Ishikawa (cell line): ENCODE data around the gene RNU1-2.

Source experiments
- CEBPB ChIP-seq: IDR thresholded peaks from 2 replicates; pipeline ENCODE4 v1.6.1; 2012
- CREB1 ChIP-seq: IDR thresholded peaks from 2 replicates; pipeline ENCODE4 v1.6.1; 2012; ENCODE audit warnings: low read depth
- EGR1 ChIP-seq: IDR thresholded peaks from 2 replicates; pipeline ENCODE4 v1.6.1; 2012
- EP300 ChIP-seq: IDR thresholded peaks from 2 replicates; pipeline ENCODE4 v1.6.1; 2012; ENCODE audit warnings: borderline replicate concordance
- FOXM1 ChIP-seq: IDR thresholded peaks from 2 replicates; pipeline ENCODE4 v1.6.1; 2012; ENCODE audit warnings: low read depth, borderline replicate concordance
- NFIC ChIP-seq: IDR thresholded peaks from 2 replicates; pipeline ENCODE4 v1.6.1; 2012
- RAD21 ChIP-seq: IDR thresholded peaks from 2 replicates; pipeline ENCODE4 v1.6.1; 2012; ENCODE audit warnings: low read depth
- TAF1 ChIP-seq: IDR thresholded peaks from 2 replicates; pipeline ENCODE4 v1.6.1; 2012; ENCODE audit warnings: low read depth, mild to moderate bottlenecking
- TCF12 ChIP-seq: IDR thresholded peaks from 2 replicates; pipeline ENCODE4 v1.6.1; 2012; ENCODE audit warnings: low read depth
- TEAD4 ChIP-seq: IDR thresholded peaks from 2 replicates; pipeline ENCODE4 v1.6.1; 2012
- YY1 ChIP-seq: IDR thresholded peaks from 2 replicates; pipeline ENCODE4 v1.6.1; 2012; ENCODE audit warnings: low read depth
- ZBTB7A ChIP-seq: IDR thresholded peaks from 2 replicates; pipeline ENCODE4 v1.6.1; 2012; ENCODE audit warnings: low read depth
- TF ChIP-seq, protein P1 (sequence below): IDR thresholded peaks from 2 replicates; pipeline ENCODE4 v1.6.1; 2012; ENCODE audit warnings: low read depth, mild to moderate bottlenecking
- TF ChIP-seq, protein P2 (sequence below): IDR thresholded peaks from 2 replicates; pipeline ENCODE4 v1.6.1; 2012
- TF ChIP-seq, protein P3 (sequence below): IDR thresholded peaks from 2 replicates; pipeline ENCODE4 v1.6.1; 2012

Gene RNU1-2

DNA sequence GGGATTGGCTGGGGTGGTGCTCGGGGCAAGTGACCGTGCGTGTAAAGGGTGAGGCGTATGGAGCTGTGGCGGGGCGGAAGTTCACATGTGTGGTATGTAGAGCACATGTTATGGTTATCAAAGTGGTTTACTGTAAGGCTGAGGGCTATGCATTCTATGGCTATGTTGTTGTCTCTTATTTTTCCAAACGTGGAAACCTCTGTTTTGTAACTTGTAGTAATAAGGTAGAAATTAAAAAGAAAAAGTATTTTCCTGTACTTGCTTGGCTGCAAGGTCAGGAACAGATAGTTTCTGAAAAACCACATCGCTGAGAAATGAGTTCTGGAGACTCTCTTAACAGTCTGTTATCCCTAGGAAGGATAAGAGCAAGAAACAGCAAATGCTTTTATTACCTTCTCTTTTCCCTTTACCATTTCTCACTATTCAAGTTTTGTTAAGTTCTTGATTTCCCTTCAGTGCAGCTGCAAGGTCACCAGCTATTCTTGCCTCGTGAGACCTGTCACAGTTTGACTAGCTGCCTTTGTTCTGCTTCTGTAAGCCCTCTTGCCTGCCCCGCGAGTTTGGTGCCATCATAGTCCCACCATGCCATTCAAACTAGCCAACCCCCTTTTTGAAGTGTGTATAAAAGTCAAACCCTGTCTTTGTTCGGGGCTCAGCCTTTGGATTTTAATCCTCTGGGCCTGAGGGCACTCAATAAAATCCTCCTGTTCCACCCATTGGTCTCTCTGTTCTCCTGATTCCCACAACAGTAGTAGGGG, 9.5 kb downstream of the RNU1-2 start:
- no peak for TF ChIP-seq TAF1
- TF ChIP-seq, protein P1, sequence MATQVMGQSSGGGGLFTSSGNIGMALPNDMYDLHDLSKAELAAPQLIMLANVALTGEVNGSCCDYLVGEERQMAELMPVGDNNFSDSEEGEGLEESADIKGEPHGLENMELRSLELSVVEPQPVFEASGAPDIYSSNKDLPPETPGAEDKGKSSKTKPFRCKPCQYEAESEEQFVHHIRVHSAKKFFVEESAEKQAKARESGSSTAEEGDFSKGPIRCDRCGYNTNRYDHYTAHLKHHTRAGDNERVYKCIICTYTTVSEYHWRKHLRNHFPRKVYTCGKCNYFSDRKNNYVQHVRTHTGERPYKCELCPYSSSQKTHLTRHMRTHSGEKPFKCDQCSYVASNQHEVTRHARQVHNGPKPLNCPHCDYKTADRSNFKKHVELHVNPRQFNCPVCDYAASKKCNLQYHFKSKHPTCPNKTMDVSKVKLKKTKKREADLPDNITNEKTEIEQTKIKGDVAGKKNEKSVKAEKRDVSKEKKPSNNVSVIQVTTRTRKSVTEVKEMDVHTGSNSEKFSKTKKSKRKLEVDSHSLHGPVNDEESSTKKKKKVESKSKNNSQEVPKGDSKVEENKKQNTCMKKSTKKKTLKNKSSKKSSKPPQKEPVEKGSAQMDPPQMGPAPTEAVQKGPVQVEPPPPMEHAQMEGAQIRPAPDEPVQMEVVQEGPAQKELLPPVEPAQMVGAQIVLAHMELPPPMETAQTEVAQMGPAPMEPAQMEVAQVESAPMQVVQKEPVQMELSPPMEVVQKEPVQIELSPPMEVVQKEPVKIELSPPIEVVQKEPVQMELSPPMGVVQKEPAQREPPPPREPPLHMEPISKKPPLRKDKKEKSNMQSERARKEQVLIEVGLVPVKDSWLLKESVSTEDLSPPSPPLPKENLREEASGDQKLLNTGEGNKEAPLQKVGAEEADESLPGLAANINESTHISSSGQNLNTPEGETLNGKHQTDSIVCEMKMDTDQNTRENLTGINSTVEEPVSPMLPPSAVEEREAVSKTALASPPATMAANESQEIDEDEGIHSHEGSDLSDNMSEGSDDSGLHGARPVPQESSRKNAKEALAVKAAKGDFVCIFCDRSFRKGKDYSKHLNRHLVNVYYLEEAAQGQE: no peak
- no peak for TF ChIP-seq EGR1
- 0 out of 2 replicates have a peak, but pooled peaks have one; percentile 43 for TF ChIP-seq FOXM1
- TF ChIP-seq TEAD4: peak; percentile 82
- TF ChIP-seq NFIC: peak; percentile 63
- TF ChIP-seq, protein P2, sequence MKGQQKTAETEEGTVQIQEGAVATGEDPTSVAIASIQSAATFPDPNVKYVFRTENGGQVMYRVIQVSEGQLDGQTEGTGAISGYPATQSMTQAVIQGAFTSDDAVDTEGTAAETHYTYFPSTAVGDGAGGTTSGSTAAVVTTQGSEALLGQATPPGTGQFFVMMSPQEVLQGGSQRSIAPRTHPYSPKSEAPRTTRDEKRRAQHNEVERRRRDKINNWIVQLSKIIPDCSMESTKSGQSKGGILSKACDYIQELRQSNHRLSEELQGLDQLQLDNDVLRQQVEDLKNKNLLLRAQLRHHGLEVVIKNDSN: 0 out of 2 replicates have a peak, but pooled peaks have one; percentile 35
- TF ChIP-seq CREB1: 0 out of 2 replicates have a peak, but pooled peaks have one; percentile 25
- TF ChIP-seq ZBTB7A: no peak
- TF ChIP-seq EP300: peak; percentile 59; the same call in 1 of the 2 replicates
- TF ChIP-seq, protein P3, sequence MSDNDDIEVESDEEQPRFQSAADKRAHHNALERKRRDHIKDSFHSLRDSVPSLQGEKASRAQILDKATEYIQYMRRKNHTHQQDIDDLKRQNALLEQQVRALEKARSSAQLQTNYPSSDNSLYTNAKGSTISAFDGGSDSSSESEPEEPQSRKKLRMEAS: peak; percentile 80
- TF ChIP-seq RAD21: 0 out of 2 replicates have a peak, but pooled peaks have one; percentile 16
- peak; percentile 64; the same call in 1 of the 2 replicates for TF ChIP-seq YY1
- TF ChIP-seq CEBPB: no peak; the same call in 1 of the 2 replicates
- TF ChIP-seq TCF12: peak; percentile 86

DNA sequence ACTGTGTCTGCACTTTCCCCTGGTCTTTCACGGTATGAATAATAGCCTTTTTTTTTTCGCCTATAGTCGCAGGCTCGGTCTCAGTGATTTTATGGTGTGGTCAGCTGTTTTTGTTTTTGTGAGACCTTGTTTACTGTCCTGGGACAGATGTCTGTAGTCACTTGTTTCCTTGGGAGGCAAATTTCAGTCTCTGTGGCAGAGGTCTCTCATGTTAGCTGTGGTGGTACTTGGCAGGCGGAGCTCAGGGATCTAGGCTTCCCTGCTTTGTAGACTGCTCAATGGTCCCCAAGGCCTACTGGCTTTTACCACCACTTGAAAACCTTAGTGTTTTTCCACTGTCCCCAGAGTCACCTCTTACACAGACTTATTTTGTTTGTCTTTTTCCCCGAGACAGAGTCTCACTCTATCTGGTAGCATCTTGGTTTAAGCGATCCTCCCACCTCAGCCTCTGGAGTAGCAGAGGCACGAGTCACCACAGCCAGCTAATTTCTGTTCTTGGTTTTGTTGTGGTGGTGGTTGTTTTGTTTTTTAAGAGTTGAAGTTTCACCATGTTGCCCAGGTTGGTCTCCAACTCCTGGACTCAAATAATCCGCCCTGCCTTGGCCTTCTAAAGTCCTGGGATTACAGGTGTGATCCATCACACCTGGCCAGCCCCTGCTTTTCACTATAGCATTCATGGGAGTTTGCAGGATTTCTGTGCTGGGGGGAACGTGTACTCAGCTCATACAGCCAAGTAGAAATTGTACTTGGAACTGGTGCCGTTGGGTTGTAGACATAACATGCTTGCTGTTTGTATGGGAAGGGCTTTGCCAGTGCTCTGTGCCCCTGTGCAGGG, 10.3 kb downstream of the RNU1-2 start:
- TF ChIP-seq, protein P3: no peak
- no peak for TF ChIP-seq ZBTB7A
- no peak for TF ChIP-seq CREB1
- TF ChIP-seq, protein P2: no peak
- no peak for TF ChIP-seq TAF1
- no peak for TF ChIP-seq RAD21
- TF ChIP-seq TCF12: no peak
- TF ChIP-seq FOXM1: no peak
- TF ChIP-seq, protein P1: no peak
- TF ChIP-seq NFIC: no peak
- TF ChIP-seq EP300: no peak
- no peak for TF ChIP-seq CEBPB
- no peak for TF ChIP-seq YY1

DNA sequence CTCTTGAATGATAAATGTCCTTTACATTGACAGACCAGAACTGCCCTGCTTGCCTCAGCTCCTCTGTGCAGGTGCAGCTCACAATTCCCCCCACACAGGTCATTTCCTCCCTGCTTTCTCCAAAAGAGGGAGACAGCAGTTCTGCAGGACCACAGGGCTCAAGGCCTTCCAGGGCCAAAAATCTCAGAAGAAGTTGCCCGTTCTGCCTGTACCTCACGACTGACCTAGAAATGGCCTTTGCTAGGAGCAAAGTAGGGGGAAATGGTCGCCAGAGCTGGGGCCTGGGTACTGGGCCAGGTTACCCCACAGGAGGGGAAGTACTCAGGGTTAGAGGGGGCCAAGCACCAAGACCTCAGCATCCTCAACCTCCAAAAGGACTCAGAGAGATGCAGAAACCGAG, 11.1 kb downstream of the RNU1-2 start:
- no peak for TF ChIP-seq EP300
- no peak for TF ChIP-seq ZBTB7A
- TF ChIP-seq, protein P2: no peak
- TF ChIP-seq FOXM1: no peak
- TF ChIP-seq NFIC: no peak
- TF ChIP-seq, protein P3: no peak
- no peak for TF ChIP-seq RAD21
- no peak for TF ChIP-seq YY1
- TF ChIP-seq TEAD4: no peak
- no peak for TF ChIP-seq EGR1
- no peak for TF ChIP-seq CEBPB
- TF ChIP-seq, protein P1: no peak
- no peak for TF ChIP-seq CREB1
